HG02610 (cell line): ENCODE results near the gene MYLIP.

Source experiments
- ATAC-seq: cut with Tn5 transposase; IDR thresholded peaks from one replicate; pipeline ENCODE4 v1.9.1; 2021; ENCODE audit warnings: mild to moderate bottlenecking, moderate library complexity; ENCODE audit not compliant: unreplicated experiment

Gene MYLIP

GRCh38 chr6:16137451-16137801 is 8.5 kb downstream of the MYLIP start:
- no peak for ATAC-seq

- no peak for ATAC-seq
Measured at GRCh38 chr6:16139556-16139955, 10.7 kb downstream of the MYLIP start.

GRCh38 chr6:16140607-16141006 is 11.7 kb downstream of the MYLIP start:
- no peak for ATAC-seq

GRCh38 chr6:16141514-16141913 is 12.6 kb downstream of the MYLIP start:
- ATAC-seq = no peak

- ATAC-seq = no peak
Measured at GRCh38 chr6:16145038-16145437, 16.2 kb downstream of the MYLIP start.

GRCh38 chr6:16146028-16146427 is 17.1 kb downstream of the MYLIP start:
- ATAC-seq = no peak

GRCh38 chr6:16146527-16146955 is 17.7 kb downstream of the MYLIP start:
- no peak for ATAC-seq

- ATAC-seq = no peak
Measured at GRCh38 chr6:16148498-16148897, 19.6 kb downstream of the MYLIP start.

- ATAC-seq = no peak
Measured at GRCh38 chr6:16149305-16149704, 20.4 kb downstream of the MYLIP start.

- no peak for ATAC-seq
Measured at GRCh38 chr6:16150098-16150497, 21.2 kb downstream of the MYLIP start.

GRCh38 chr6:16153211-16153820 is 24.4 kb downstream of the MYLIP start:
- no peak for ATAC-seq

- ATAC-seq = no peak
Measured at GRCh38 chr6:16154904-16155303, 26.0 kb downstream of the MYLIP start.

GRCh38 chr6:16157492-16157891 is 28.6 kb downstream of the MYLIP start:
- no peak for ATAC-seq

- ATAC-seq = no peak
Measured at GRCh38 chr6:16157909-16158308, 29.0 kb downstream of the MYLIP start.

GRCh38 chr6:16158943-16159557 is 30.2 kb downstream of the MYLIP start:
- ATAC-seq = no peak

- no peak for ATAC-seq
Measured at GRCh38 chr6:16160794-16161193, 31.9 kb downstream of the MYLIP start.

GRCh38 chr6:16162003-16162402 is 33.1 kb downstream of the MYLIP start:
- ATAC-seq = no peak

GRCh38 chr6:16163066-16163465 is 34.2 kb downstream of the MYLIP start:
- ATAC-seq = no peak

GRCh38 chr6:16163535-16164300 is 34.8 kb downstream of the MYLIP start:
- no peak for ATAC-seq

GRCh38 chr6:16165641-16166040 is 36.8 kb downstream of the MYLIP start:
- ATAC-seq = no peak

- no peak for ATAC-seq
Measured at GRCh38 chr6:16166871-16167608, 38.2 kb downstream of the MYLIP start.

- no peak for ATAC-seq
Measured at GRCh38 chr6:16168121-16168520, 39.2 kb downstream of the MYLIP start.
